ENCODE measurements around the gene MYLK4.

The MYLK4 gene

DNA sequence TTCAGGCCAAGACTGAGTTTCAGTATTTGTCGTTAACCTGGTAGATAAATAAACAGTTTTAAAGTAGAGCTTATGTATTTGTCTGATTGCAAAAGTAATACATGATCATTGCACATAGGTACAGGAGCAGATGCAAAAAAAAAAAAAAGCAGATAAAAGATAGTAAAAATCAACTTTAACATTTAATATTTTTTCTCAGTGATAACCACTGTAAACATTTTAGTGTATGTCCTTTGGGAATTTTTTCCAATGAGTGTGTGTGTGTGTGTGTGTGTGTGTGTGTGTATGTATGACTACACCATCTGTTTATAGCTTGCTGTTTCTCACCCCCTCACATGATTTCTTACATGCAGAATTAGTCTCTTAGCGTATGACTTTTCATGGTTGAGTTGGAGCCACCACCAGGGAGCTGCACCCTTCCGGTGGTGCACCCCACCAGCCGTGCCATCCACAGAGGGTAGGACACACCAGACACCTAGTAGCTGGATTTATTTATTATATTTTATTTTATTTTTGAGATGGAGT, 40.8 kb upstream of the MYLK4 start:
- peak overlapping the region in 2 of 3 experiments; percentile 36 to 48 for H3K27ac Mint-ChIP-seq
- peaks cover 3% of the 10 kb centered on the region for H3K27me3 Mint-ChIP-seq (ENCODE audit: low read depth)
- peaks cover 46% of the 10 kb centered on the region for H3K4me1 Mint-ChIP-seq
- TF ChIP-seq, protein P1, sequence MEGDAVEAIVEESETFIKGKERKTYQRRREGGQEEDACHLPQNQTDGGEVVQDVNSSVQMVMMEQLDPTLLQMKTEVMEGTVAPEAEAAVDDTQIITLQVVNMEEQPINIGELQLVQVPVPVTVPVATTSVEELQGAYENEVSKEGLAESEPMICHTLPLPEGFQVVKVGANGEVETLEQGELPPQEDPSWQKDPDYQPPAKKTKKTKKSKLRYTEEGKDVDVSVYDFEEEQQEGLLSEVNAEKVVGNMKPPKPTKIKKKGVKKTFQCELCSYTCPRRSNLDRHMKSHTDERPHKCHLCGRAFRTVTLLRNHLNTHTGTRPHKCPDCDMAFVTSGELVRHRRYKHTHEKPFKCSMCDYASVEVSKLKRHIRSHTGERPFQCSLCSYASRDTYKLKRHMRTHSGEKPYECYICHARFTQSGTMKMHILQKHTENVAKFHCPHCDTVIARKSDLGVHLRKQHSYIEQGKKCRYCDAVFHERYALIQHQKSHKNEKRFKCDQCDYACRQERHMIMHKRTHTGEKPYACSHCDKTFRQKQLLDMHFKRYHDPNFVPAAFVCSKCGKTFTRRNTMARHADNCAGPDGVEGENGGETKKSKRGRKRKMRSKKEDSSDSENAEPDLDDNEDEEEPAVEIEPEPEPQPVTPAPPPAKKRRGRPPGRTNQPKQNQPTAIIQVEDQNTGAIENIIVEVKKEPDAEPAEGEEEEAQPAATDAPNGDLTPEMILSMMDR (IDR thresholded peaks at IDR 0.05; ENCODE audit: unreplicated experiment in 3 of 3): no peak
- H3K4me3 Mint-ChIP-seq: no peak overlapping the region
- H3K9me3 Mint-ChIP-seq: no peaks in the 10 kb centered on the region
- peaks cover 17% of the 10 kb centered on the region for H3K36me3 Mint-ChIP-seq (ENCODE audit: low read depth)

DNA sequence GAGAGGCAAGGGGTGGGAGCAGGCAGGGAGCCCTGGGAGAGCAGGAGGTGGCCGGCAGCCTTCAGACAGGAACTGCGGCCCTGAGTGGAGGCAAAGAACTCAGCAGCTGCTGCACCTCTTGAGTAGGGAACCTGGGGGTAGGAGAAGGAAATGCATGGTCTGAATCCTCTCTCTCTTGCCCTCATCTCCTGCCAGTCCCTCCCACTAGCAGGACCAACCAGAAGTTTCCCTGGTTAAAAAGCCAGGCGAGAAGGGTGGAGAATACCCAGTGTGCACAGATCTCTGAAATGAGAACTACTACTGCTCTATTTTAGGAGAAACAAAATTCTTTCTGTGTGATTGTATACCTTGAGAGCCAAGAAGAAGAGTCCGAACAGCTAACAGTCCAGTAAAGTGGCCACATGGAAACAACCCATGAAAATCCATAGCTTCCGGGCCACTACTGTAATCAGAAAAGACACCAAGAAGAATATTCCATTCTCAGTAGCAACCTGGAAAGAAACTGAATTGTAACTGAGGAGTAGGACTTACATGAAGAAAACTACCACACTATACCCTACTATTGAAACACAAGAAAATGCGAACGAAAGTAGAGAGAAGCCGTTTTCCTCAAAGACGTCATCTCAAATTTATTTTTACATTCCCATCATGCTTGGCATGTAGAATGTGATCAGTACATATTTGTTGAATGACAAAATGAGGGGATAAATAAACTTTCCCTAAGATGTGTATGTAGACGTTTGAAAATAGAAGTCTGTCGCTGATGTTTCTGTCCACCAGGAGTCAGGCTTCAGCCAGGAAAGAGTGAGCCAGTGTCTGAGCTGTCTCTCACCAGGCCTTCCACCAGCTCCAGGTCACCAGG, 40.1 kb upstream of the MYLK4 start:
- no peak overlapping the region for H3K4me3 Mint-ChIP-seq
- peaks cover 23% of the 10 kb centered on the region for H3K36me3 Mint-ChIP-seq (ENCODE audit: low read depth)
- peak overlapping the region; percentile 31 to 48 (median 36) for H3K27ac Mint-ChIP-seq
- TF ChIP-seq, protein P1 (IDR thresholded peaks at IDR 0.05; ENCODE audit: unreplicated experiment in 3 of 3): peak; percentile 59 to 79 (median 69)
- H3K27me3 Mint-ChIP-seq (ENCODE audit: low read depth): peaks cover 3% of the 10 kb centered on the region
- peaks cover 51% of the 10 kb centered on the region for H3K4me1 Mint-ChIP-seq
- H3K9me3 Mint-ChIP-seq: no peaks in the 10 kb centered on the region

DNA sequence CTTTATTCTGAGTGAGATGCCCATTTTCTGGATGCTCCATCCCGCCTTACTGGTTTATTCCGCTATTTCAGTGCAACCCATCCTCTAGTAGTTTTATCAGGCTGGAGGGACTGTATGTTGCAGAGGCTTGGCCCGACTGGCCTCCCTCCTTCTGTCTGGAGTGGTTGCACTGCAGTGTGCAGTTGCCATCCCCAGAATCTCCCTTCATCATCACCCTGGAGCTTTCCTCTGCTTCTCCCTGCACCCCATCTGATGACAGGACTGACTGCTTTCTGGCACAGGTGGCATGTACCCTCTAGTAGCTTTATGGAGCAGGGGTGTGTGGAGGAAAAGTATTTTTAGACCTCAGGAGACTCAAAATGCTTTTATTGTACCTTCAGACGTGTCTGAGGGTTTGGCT, 35.5 kb upstream of the MYLK4 start:
- peak overlapping the region in 2 of 3 experiments; percentile 31 to 60 for H3K4me3 Mint-ChIP-seq
- H3K36me3 Mint-ChIP-seq (ENCODE audit: low read depth): peaks cover 37% of the 10 kb centered on the region
- peaks cover 3% of the 10 kb centered on the region for H3K27me3 Mint-ChIP-seq (ENCODE audit: low read depth)
- H3K4me1 Mint-ChIP-seq: peaks cover 63% of the 10 kb centered on the region
- no peaks in the 10 kb centered on the region for H3K9me3 Mint-ChIP-seq
- H3K27ac Mint-ChIP-seq: no peak overlapping the region
- TF ChIP-seq, protein P1 (IDR thresholded peaks at IDR 0.05; ENCODE audit: unreplicated experiment in 3 of 3): no peak

DNA sequence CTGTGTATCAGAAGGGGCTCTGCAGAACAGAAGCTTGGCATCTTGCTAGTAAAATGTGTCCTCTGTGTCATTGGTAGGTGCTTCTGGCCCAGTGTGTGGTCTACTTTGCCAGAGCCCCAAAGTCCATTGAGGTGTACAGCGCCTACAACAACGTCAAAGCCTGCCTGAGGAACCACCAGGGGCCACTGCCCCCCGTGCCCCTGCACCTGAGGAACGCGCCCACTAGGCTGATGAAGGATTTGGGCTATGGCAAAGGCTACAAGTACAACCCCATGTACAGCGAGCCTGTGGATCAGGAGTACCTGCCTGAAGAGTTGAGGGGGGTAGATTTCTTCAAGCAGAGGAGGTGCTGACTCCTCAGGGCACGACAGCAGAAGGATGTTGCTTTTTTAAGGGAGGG, 34.2 kb upstream of the MYLK4 start:
- Mint-ChIP-seq H3K27me3 (ENCODE audit: low read depth) (peaks cover 3% of the 10 kb centered on the region), H3K36me3 (ENCODE audit: low read depth) (peaks cover 50% of the 10 kb centered on the region), H3K4me1 (peaks cover 68% of the 10 kb centered on the region), H3K4me3 (peak overlapping the region in 2 of 3 experiments; percentile 75 to 78), H3K9me3 (no peaks in the 10 kb centered on the region), H3K27ac (no peak overlapping the region)
- TF ChIP-seq, protein P1 (IDR thresholded peaks at IDR 0.05; ENCODE audit: unreplicated experiment in 3 of 3): no peak

DNA sequence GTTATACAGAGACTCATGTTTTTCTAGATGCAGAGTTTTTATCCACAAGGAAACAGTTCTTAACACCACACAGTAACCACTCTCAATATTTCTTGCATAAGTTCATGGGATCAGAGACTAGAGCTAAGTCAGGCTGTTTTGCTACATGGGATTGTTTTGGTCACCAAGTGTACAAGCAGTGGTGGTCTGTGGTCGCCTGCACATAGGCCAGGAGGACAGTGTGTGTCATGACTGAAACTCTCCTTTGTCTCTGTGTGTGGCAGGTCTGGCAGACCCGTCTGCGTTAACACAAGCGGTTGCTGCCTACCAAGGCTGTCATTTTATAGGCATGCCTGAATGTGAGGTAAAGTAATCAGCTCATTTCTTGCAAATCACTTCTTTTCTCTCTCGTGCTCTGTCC, 33.3 kb upstream of the MYLK4 start:
- peaks cover 77% of the 10 kb centered on the region for H3K4me1 Mint-ChIP-seq
- peak overlapping the region; percentile 7 to 78 (median 75) for H3K4me3 Mint-ChIP-seq
- H3K36me3 Mint-ChIP-seq (ENCODE audit: low read depth): peaks cover 58% of the 10 kb centered on the region
- peaks cover 3% of the 10 kb centered on the region for H3K27me3 Mint-ChIP-seq (ENCODE audit: low read depth)
- H3K27ac Mint-ChIP-seq: peak overlapping the region; percentile 7 to 68 (median 9)
- TF ChIP-seq, protein P1 (IDR thresholded peaks at IDR 0.05; ENCODE audit: unreplicated experiment in 3 of 3): no peak
- no peaks in the 10 kb centered on the region for H3K9me3 Mint-ChIP-seq
